B cell (primary cell): Measurements from ENCODE around the gene OPN1SW. TPM values are rescaled to one million over a fixed set of nuclear protein-coding genes. Genes with fewer than 3 reads are reported as not detected.

ENCODE experiments used
- ATAC-seq: fragments of 200-7000 bp; cut with Tn5 transposase; one replicate; pipeline ENCODE4 v1.10.0; 2021; ENCODE audit warnings: low read depth, mild to moderate bottlenecking, moderate number of reproducible peaks, moderate library complexity
- CTCF ChIA-PET: fragments of 350-600 bp; sonication (Branson Sonifier 250); formaldehyde crosslinking; loops from one replicate; lab custom pipeline; 2021; ENCODE audit warnings: antibody characterized with exemption, inconsistent platforms; lab: Charles Lee
- POLR2A ChIA-PET: fragments of 350-600 bp; sonication (Branson Sonifier 250); formaldehyde crosslinking; loops from one replicate; lab custom pipeline; 2021; ENCODE audit warnings: antibody characterized with exemption; lab: Charles Lee
- DNase-seq: peaks from one replicate; pipeline ENCODE4 v3.0.0; 2013
- H2AFZ ChIP-seq: 2 replicates; pipeline ENCODE4 v1.6.1; 2012; ENCODE audit warnings: mild to moderate bottlenecking, low read depth, low read length; ENCODE audit not compliant: insufficient read depth, poor library complexity, severe bottlenecking
- H3K27ac ChIP-seq, 2 donors: 1 replicate in 1 of 2; 2 replicates in 1 of 2; pipeline ENCODE4 v1.5.1; 2012 to 2013; ENCODE audit warnings: low read length in 2 of 2, mild to moderate bottlenecking in 2 of 2, moderate library complexity in 1 of 2
- H3K27me3 ChIP-seq, 4 experiments: fragments of 200-600 bp in 1 of 4; sonication (generic) in 1 of 4; replicated peaks in 1 of 4; 1 replicate in 2 of 4; 2 replicates in 2 of 4; pipeline versions ENCODE4 v1.6.1 to v1.7.0; 2013 to 2016; ENCODE audit warnings: low read length in 3 of 4, mild to moderate bottlenecking in 2 of 4, mixed read lengths in 1 of 4, moderate library complexity in 1 of 4; ENCODE audit not compliant: insufficient read depth in 4 of 4, control insufficient read depth in 3 of 4; ENCODE audit errors: control extremely low read depth in 1 of 4
- H3K36me3 ChIP-seq, 2 experiments: replicated peaks in 1 of 2; 1 replicate in 1 of 2; 2 replicates in 1 of 2; pipeline versions ENCODE4 v1.6.1 to v1.7.1; 2013; ENCODE audit warnings: low read length in 1 of 2; ENCODE audit not compliant: insufficient read depth in 2 of 2, control insufficient read depth in 1 of 2; ENCODE audit errors: control extremely low read depth in 1 of 2, extremely low read depth in 1 of 2
- H3K4me1 ChIP-seq, 2 donors: fragments of 200-600 bp in 1 of 2; sonication (generic) in 1 of 2; 1 replicate in 1 of 2; 2 replicates in 1 of 2; pipeline versions ENCODE4 v1.5.1 to v1.6.1; 2013 to 2017; ENCODE audit warnings: low read length in 2 of 2; ENCODE audit not compliant: control insufficient read depth in 2 of 2, insufficient read depth in 2 of 2
- H3K4me2 ChIP-seq: replicated peaks from 2 replicates; pipeline ENCODE3; 2012; ENCODE audit warnings: mild to moderate bottlenecking, low read depth, low read length; ENCODE audit not compliant: poor library complexity, severe bottlenecking
- H3K4me3 ChIP-seq, 5 experiments: fragments of 200-600 bp in 1 of 5; sonication (generic) in 1 of 5; 1 replicate in 3 of 5; 2 replicates in 2 of 5; pipeline versions ENCODE4 v1.5.1 to v1.7.0; 2011 to 2016; ENCODE audit warnings: low read length in 4 of 5, mild to moderate bottlenecking in 4 of 5, low read depth in 2 of 5, control low read depth in 1 of 5, moderate library complexity in 1 of 5; ENCODE audit not compliant: insufficient read depth in 1 of 5; ENCODE audit errors: control extremely low read depth in 1 of 5, extremely low read depth in 1 of 5
- H3K79me2 ChIP-seq: fragments of 200-600 bp; sonication (generic); one replicate; pipeline ENCODE4 v1.6.0; 2016; ENCODE audit warnings: low read length; ENCODE audit not compliant: control insufficient read depth, insufficient read depth
- H3K9ac ChIP-seq: fragments of 200-600 bp; sonication (generic); 2 replicates; pipeline ENCODE4 v1.6.1; 2017; ENCODE audit warnings: mild to moderate bottlenecking, low read length, moderate library complexity
- H3K9me3 ChIP-seq, 3 donors: one replicate each; pipeline versions ENCODE4 v1.6.1 to v1.7.1; 2013; ENCODE audit warnings: low read length in 2 of 3; ENCODE audit not compliant: control insufficient read depth in 2 of 3, insufficient read depth in 1 of 3; ENCODE audit errors: control extremely low read depth in 1 of 3
- H4K20me1 ChIP-seq: 2 replicates; pipeline ENCODE4 v1.6.0; 2012; ENCODE audit warnings: mild to moderate bottlenecking, low read length; ENCODE audit not compliant: insufficient read depth, control insufficient read depth, poor library complexity, severe bottlenecking
- H3K27ac Mint-ChIP-seq: one replicate; pipeline ENCODE4 v1.8.0; 2021; ENCODE audit warnings: mixed read lengths
- H3K27me3 Mint-ChIP-seq: one replicate; pipeline ENCODE4 v1.8.0; 2021; ENCODE audit warnings: mixed read lengths
- H3K4me1 Mint-ChIP-seq: one replicate; pipeline ENCODE4 v1.8.0; 2021; ENCODE audit warnings: mixed read lengths
- H3K4me3 Mint-ChIP-seq: one replicate; pipeline ENCODE4 v1.8.0; 2021; ENCODE audit warnings: mixed read lengths
- H3K9me3 Mint-ChIP-seq: one replicate; pipeline ENCODE4 v1.8.0; 2022; ENCODE audit warnings: mixed read lengths; ENCODE audit not compliant: insufficient read depth
- CTCF ChIP-seq: fragments of 200-600 bp; IDR thresholded peaks from one replicate; pipeline ENCODE4 v1.8.0; 2022; ENCODE audit warnings: antibody characterized with exemption, mild to moderate bottlenecking
- EZH2 ChIP-seq: IDR thresholded peaks from 2 replicates; pipeline ENCODE4 v1.6.1; 2012; ENCODE audit warnings: borderline replicate concordance, low read depth, mild to moderate bottlenecking, moderate library complexity, low read length; ENCODE audit not compliant: insufficient read depth, poor library complexity, severe bottlenecking
- WGBS: methylation state at CpG from one replicate; pipeline ENCODE4 v1.1.5; 2013; ENCODE audit warnings: missing lambda C conversion rate; ENCODE audit not compliant: insufficient coverage; 5-methylcytosine and 5-hydroxymethylcytosine counted together
- intact Hi-C: fragments of 100-400 bp; cut with micrococcal nuclease; formaldehyde crosslinking; loops from one replicate; pipeline ENCODE4 v1.10.0; 2022
- polyA plus RNA-seq: library from polyadenylated mRNA; depleted of rRNA; stranded (reverse); fragments of >200 nt; gene quantifications from 2 replicates; pipeline ENCODE4 v1.2.3, GENCODE V29; 2012
- total RNA-seq, 2 donors: library from RNA; stranded (reverse); fragments of 120-200 nt in 1 of 2; gene quantifications; 1 replicate in 1 of 2; 2 replicates in 1 of 2; pipeline versions ENCODE4 v1.2.3 to v1.2.4, GENCODE V29; 2013 to 2022

The OPN1SW gene
- total and polyA plus RNA-seq, 2 donors (not counting 1 experiment from before 2014, with no cell fraction given) = not detected

- no peaks in the 10 kb centered on the region for H3K4me1 Mint-ChIP-seq
- ChIA-PET CTCF (no interaction called here), POLR2A (no interaction called here)
- no peak overlapping the region for H3K4me3 Mint-ChIP-seq
- Histone ChIP-seq H4K20me1 (no peaks in the 10 kb centered on the region), H3K27ac (no peak overlapping the region), H3K4me2 (no peak overlapping the region), H3K9me3 (no peaks in the 10 kb centered on the region), H3K79me2 (no peaks in the 10 kb centered on the region), H3K27me3 (peaks cover 0 to 4% (median 0%) of the 10 kb centered on the region in 4 experiments), H3K4me3 (no peak overlapping the region), H2AFZ (no peak overlapping the region), H3K9ac (no peak overlapping the region), H3K4me1 (no peaks in the 10 kb centered on the region), H3K36me3 (no peaks in the 10 kb centered on the region)
- WGBS = 98% methylated on average over 6 of the region's 6 CpGs
- no peak for DNase-seq
- intact Hi-C loops = no loop called here
- no peak overlapping the region for H3K27ac Mint-ChIP-seq
- H3K9me3 Mint-ChIP-seq = no peaks in the 10 kb centered on the region
- no peak for ATAC-seq
- TF ChIP-seq CTCF (no peak), EZH2 (no peak)
- no peaks in the 10 kb centered on the region for H3K27me3 Mint-ChIP-seq
Measured at GRCh38 chr7:128814499-128814898, 38.9 kb upstream of the OPN1SW start.

GRCh38 chr7:128812514-128813168 is 37.0 kb upstream of the OPN1SW start:
- 72% methylated on average over 4 of the region's 11 CpGs for WGBS
- no peaks in the 10 kb centered on the region for H3K9me3 ChIP-seq
- Mint-ChIP-seq H3K27me3 (no peaks in the 10 kb centered on the region), H3K27ac (no peak overlapping the region), H3K4me1 (no peaks in the 10 kb centered on the region), H3K9me3 (no peaks in the 10 kb centered on the region), H3K4me3 (no peak overlapping the region)
- H3K27ac ChIP-seq = no peak overlapping the region
- no peaks in the 10 kb centered on the region for H3K79me2 ChIP-seq
- peaks cover 0 to 1% (median 0%) of the 10 kb centered on the region in 4 experiments for H3K27me3 ChIP-seq
- no peak overlapping the region for H3K4me3 ChIP-seq
- DNase-seq (no peak), ATAC-seq (no peak)
- H3K4me2 ChIP-seq = no peak overlapping the region
- H3K9ac ChIP-seq = no peak overlapping the region
- intact Hi-C loops = no loop called here
- POLR2A ChIA-PET = no interaction called here
- TF ChIP-seq EZH2 (no peak), CTCF (no peak)
- H3K36me3 ChIP-seq = no peaks in the 10 kb centered on the region
- CTCF ChIA-PET = no interaction called here
- H4K20me1 ChIP-seq = no peaks in the 10 kb centered on the region
- no peak overlapping the region for H2AFZ ChIP-seq
- H3K4me1 ChIP-seq = no peaks in the 10 kb centered on the region
